HepG2 (cell line): ENCODE results near the gene TM4SF18. TPM values are rescaled to one million over a fixed set of nuclear protein-coding genes. Genes with fewer than 3 reads are reported as not detected.

ENCODE experiments used
- ATF1 ChIP-seq: IDR thresholded peaks from 2 replicates; pipeline ENCODE4 v1.6.1; 2016; ENCODE audit warnings: mild to moderate bottlenecking, control low read depth
- HNRNPL ChIP-seq: fragments of 200-400 bp; formaldehyde crosslinking; IDR thresholded peaks from 2 replicates; pipeline ENCODE4 v1.6.1; 2017; ENCODE audit warnings: mild to moderate bottlenecking, low read depth, low read length
- KDM6A ChIP-seq: IDR thresholded peaks from 2 replicates; pipeline ENCODE4 v1.6.1; 2016; ENCODE audit warnings: low read depth
- KLF9 ChIP-seq: IDR thresholded peaks from 2 replicates; pipeline ENCODE4 v1.6.1; 2016; ENCODE audit warnings: low read depth
- NCOA1 ChIP-seq: sonication (generic); formaldehyde crosslinking; IDR thresholded peaks from 2 replicates; pipeline ENCODE4 v1.9.0; 2021; ENCODE audit warnings: missing genetic modification reagents
- NR1H2 ChIP-seq: sonication (generic); formaldehyde crosslinking; IDR thresholded peaks from 2 replicates; pipeline ENCODE4 v1.8.1; 2022; ENCODE audit warnings: low read depth, missing genetic modification reagents, borderline replicate concordance
- PHF20 ChIP-seq: sonication (generic); formaldehyde crosslinking; IDR thresholded peaks from 2 replicates; pipeline ENCODE4 v1.5.0; 2020; ENCODE audit warnings: mild to moderate bottlenecking, missing genetic modification reagents
- PHF5A ChIP-seq: IDR thresholded peaks from one replicate; pipeline ENCODE4 v1.6.1; 2018; ENCODE audit warnings: low read depth, missing genetic modification reagents; ENCODE audit not compliant: unreplicated experiment
- REL ChIP-seq: sonication (generic); formaldehyde crosslinking; conservative IDR thresholded peaks from 2 replicates; pipeline ENCODE4 v1.8.0; 2022; ENCODE audit warnings: mild to moderate bottlenecking, missing genetic modification reagents, moderate library complexity
- REPIN1 ChIP-seq: sonication (generic); formaldehyde crosslinking; IDR thresholded peaks from 2 replicates; pipeline ENCODE4 v1.8.0; 2022; ENCODE audit warnings: missing genetic modification reagents, low read depth, mild to moderate bottlenecking, borderline replicate concordance
- ZNF382 ChIP-seq: sonication (generic); formaldehyde crosslinking; IDR thresholded peaks from 2 replicates; pipeline ENCODE4 v1.5.0; 2020; ENCODE audit warnings: missing genetic modification reagents, mild to moderate bottlenecking, borderline replicate concordance
- ZNF780A ChIP-seq: sonication (generic); formaldehyde crosslinking; IDR thresholded peaks from 2 replicates; pipeline ENCODE4 v1.8.0; 2022; ENCODE audit warnings: mild to moderate bottlenecking, missing genetic modification reagents, moderate library complexity
- ZNF792 ChIP-seq: IDR thresholded peaks from 2 replicates; pipeline ENCODE4 v1.6.1; 2016
- polyA plus RNA-seq, 8 experiments: library from polyadenylated mRNA; depleted of rRNA in 3 of 8; stranded (reverse) in 7 of 8; unstranded in 1 of 8; fragments of >200 nt; fragmentation: Illumina TruSeq in 4 of 8; extraction: Trizol in 4 of 8; gene quantifications; 2 replicates each; pipeline versions ENCODE4 v1.2.1 to v1.2.3, GENCODE V29; 2011 to 2016; ENCODE audit warnings: low read depth in 4 of 8, missing spikeins in 1 of 8, mixed read lengths in 1 of 8; ENCODE audit not compliant: insufficient read depth in 1 of 8
- total RNA-seq, 5 experiments: library from RNA; depleted of rRNA; stranded (reverse); fragments of >200 nt; fragmentation: Illumina TruSeq; extraction: Trizol; gene quantifications; 2 replicates each; pipeline ENCODE4 v1.2.3, GENCODE V29; 2016; ENCODE audit warnings: low read depth in 1 of 5
- TF ChIP-seq, protein P1 (sequence below): sonication (generic); formaldehyde crosslinking; IDR thresholded peaks from 2 replicates; pipeline ENCODE4 v1.5.1; 2020; ENCODE audit warnings: mild to moderate bottlenecking, missing genetic modification reagents, moderate library complexity
- TF ChIP-seq, protein P2 (sequence below): sonication (generic); formaldehyde crosslinking; IDR thresholded peaks from 2 replicates; pipeline ENCODE4 v1.4.0; 2020; ENCODE audit warnings: mild to moderate bottlenecking, missing genetic modification reagents
- TF ChIP-seq, protein P3 (sequence below): IDR thresholded peaks from 2 replicates; pipeline ENCODE4 v1.6.1; 2012; ENCODE audit warnings: inconsistent platforms
- TF ChIP-seq, protein P4 (sequence below): sonication (generic); formaldehyde crosslinking; IDR thresholded peaks from 2 replicates; pipeline ENCODE4 v1.4.0; 2020; ENCODE audit warnings: missing genetic modification reagents
- TF ChIP-seq, protein P5 (sequence below): sonication (generic); formaldehyde crosslinking; IDR thresholded peaks from 2 replicates; pipeline ENCODE4 v1.4.0; 2020; ENCODE audit warnings: missing genetic modification reagents, borderline replicate concordance
- TF ChIP-seq, protein P6 (sequence below): sonication (generic); formaldehyde crosslinking; IDR thresholded peaks from 2 replicates; pipeline ENCODE4 v1.8.1; 2023; ENCODE audit warnings: mild to moderate bottlenecking, moderate library complexity, missing genetic modification reagents
- TF ChIP-seq, protein P7 (sequence below): sonication (generic); formaldehyde crosslinking; IDR thresholded peaks from 2 replicates; pipeline ENCODE4 v1.4.0; 2020; ENCODE audit warnings: mild to moderate bottlenecking, low read depth, missing genetic modification reagents

TM4SF18 gene
- total and polyA plus RNA-seq, 2 of the 13 experiments (the other 11 are each of a cell fraction or from before 2014, with no cell fraction given): 0.15 TPM; not detected in 1

DNA sequence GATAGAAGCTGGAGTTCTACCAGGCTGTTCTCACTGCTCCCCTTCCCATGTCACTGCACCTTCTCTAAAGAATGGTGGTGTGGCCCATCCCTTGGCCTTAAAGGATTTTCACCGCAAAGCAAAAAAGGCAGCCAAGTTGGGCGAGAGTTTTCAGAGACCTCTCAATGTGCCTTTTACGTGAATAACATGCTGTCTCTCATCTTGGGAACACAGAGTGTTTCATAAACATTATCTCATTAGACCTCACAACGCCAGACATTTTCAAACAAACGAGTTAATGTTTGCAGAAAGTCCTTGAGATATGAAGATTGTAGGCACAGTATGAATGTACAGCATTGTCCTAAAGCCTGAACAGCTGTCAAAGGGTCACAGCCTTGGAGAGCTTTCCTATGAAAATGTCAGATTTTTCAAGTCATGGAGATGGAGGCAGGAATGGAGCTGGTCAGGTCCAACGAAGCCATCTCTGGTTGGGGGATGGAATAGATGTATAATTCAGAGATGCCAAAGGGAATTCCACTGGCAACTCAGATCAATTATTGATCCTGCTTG is 22.7 kb upstream of the TM4SF18 start (continued):
- TF ChIP-seq, protein P1, sequence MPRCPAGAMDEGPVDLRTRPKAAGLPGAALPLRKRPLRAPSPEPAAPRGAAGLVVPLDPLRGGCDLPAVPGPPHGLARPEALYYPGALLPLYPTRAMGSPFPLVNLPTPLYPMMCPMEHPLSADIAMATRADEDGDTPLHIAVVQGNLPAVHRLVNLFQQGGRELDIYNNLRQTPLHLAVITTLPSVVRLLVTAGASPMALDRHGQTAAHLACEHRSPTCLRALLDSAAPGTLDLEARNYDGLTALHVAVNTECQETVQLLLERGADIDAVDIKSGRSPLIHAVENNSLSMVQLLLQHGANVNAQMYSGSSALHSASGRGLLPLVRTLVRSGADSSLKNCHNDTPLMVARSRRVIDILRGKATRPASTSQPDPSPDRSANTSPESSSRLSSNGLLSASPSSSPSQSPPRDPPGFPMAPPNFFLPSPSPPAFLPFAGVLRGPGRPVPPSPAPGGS: no peak
- TF ChIP-seq, protein P2, sequence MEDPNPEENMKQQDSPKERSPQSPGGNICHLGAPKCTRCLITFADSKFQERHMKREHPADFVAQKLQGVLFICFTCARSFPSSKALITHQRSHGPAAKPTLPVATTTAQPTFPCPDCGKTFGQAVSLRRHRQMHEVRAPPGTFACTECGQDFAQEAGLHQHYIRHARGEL (CRISPR knock-in tag): no peak
- TF ChIP-seq KLF9 (CRISPR knock-in tag) (no peak), NCOA1 (peak; percentile 72; the same call in 1 of the 2 replicates), REL (CRISPR knock-in tag) (no peak), ZNF382 (CRISPR knock-in tag) (no peak), NR1H2 (CRISPR knock-in tag) (no peak), PHF5A (CRISPR knock-in tag) (peak; percentile 86), PHF20 (CRISPR knock-in tag) (no peak), REPIN1 (CRISPR knock-in tag) (peak; percentile 86), HNRNPL (no peak), ATF1 (CRISPR knock-in tag) (peak; percentile 77), KDM6A (peak; percentile 68), ZNF792 (peak; percentile 64; the same call in 1 of the 2 replicates), ZNF780A (CRISPR knock-in tag) (0 out of 2 replicates have a peak, but pooled peaks have one; percentile 43)
- TF ChIP-seq, protein P3, sequence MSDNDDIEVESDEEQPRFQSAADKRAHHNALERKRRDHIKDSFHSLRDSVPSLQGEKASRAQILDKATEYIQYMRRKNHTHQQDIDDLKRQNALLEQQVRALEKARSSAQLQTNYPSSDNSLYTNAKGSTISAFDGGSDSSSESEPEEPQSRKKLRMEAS: peak; percentile 81; the same call in 1 of the 2 replicates
- TF ChIP-seq, protein P4, sequence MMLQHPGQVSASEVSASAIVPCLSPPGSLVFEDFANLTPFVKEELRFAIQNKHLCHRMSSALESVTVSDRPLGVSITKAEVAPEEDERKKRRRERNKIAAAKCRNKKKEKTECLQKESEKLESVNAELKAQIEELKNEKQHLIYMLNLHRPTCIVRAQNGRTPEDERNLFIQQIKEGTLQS (CRISPR knock-in tag): peak; percentile 34; the same call in 1 of the 2 replicates
- TF ChIP-seq, protein P5, sequence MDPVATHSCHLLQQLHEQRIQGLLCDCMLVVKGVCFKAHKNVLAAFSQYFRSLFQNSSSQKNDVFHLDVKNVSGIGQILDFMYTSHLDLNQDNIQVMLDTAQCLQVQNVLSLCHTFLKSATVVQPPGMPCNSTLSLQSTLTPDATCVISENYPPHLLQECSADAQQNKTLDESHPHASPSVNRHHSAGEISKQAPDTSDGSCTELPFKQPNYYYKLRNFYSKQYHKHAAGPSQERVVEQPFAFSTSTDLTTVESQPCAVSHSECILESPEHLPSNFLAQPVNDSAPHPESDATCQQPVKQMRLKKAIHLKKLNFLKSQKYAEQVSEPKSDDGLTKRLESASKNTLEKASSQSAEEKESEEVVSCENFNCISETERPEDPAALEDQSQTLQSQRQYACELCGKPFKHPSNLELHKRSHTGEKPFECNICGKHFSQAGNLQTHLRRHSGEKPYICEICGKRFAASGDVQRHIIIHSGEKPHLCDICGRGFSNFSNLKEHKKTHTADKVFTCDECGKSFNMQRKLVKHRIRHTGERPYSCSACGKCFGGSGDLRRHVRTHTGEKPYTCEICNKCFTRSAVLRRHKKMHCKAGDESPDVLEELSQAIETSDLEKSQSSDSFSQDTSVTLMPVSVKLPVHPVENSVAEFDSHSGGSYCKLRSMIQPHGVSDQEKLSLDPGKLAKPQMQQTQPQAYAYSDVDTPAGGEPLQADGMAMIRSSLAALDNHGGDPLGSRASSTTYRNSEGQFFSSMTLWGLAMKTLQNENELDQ (CRISPR knock-in tag): no peak
- TF ChIP-seq, protein P6, sequence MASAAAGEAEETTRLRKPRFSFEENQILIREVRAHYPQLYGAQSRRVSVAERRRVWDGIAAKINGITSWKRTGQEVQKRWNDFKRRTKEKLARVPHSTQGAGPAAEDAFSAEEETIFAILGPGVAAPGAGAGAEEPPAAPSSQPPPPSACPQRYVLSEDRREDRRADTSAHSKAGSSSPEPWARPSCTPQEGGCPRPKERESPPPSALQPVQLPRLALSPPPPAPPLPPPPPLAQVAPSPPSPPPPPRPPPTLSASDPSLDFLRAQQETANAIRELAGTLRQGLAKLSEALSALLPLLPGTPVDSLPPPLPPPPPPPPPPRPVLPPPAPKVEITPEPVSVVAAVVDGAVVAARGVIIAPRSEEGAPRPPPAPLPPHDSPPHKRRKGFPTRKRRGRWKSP (CRISPR knock-in tag): no peak; the same call in 1 of the 2 replicates
- TF ChIP-seq, protein P7, sequence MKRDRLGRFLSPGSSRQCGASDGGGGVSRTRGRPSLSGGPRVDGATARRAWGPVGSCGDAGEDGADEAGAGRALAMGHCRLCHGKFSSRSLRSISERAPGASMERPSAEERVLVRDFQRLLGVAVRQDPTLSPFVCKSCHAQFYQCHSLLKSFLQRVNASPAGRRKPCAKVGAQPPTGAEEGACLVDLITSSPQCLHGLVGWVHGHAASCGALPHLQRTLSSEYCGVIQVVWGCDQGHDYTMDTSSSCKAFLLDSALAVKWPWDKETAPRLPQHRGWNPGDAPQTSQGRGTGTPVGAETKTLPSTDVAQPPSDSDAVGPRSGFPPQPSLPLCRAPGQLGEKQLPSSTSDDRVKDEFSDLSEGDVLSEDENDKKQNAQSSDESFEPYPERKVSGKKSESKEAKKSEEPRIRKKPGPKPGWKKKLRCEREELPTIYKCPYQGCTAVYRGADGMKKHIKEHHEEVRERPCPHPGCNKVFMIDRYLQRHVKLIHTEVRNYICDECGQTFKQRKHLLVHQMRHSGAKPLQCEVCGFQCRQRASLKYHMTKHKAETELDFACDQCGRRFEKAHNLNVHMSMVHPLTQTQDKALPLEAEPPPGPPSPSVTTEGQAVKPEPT (CRISPR knock-in tag): no peak
